K562 (cell line): ENCODE measurements around the gene CIAO3. TPM values are rescaled to one million over a fixed set of nuclear protein-coding genes. Genes with fewer than 3 reads are reported as not detected.

Experiments used
- ETS2 ChIP-seq: IDR thresholded peaks from 2 replicates; pipeline ENCODE4 v1.6.1; 2016; ENCODE audit warnings: borderline replicate concordance, missing genetic modification characterization, mild to moderate bottlenecking, moderate library complexity, missing compliant biosample characterization; ENCODE audit not compliant: poor library complexity, severe bottlenecking
- EWSR1 ChIP-seq: fragments of 450-650 bp; IDR thresholded peaks from 2 replicates; pipeline ENCODE4 v1.6.1; 2018; ENCODE audit warnings: borderline replicate concordance, mild to moderate bottlenecking, low read depth, moderate library complexity; ENCODE audit not compliant: partially characterized antibody
- MAZ ChIP-seq, 2 experiments: fragments of 450-650 bp in 1 of 2; sonication (generic) in 1 of 2; formaldehyde crosslinking; IDR thresholded peaks in 1 of 2; conservative IDR thresholded peaks in 1 of 2; 2 replicates each; pipeline versions ENCODE4 v1.4.0 to v1.5.0; 2020; ENCODE audit warnings: mild to moderate bottlenecking in 1 of 2, missing genetic modification reagents in 1 of 2
- MBD2 ChIP-seq: sonication (generic); IDR thresholded peaks from 2 replicates; pipeline ENCODE4 v1.6.1; 2016; ENCODE audit warnings: low read depth, borderline replicate concordance
- RBM34 ChIP-seq: fragments of 200-400 bp; formaldehyde crosslinking; IDR thresholded peaks from 2 replicates; pipeline ENCODE4 v1.6.1; 2018; ENCODE audit warnings: low read length, borderline replicate concordance; ENCODE audit not compliant: insufficient read depth
- SIN3B ChIP-seq: fragments of 450-650 bp; IDR thresholded peaks from 2 replicates; pipeline ENCODE4 v1.6.1; 2017; ENCODE audit warnings: low read depth, mild to moderate bottlenecking, moderate library complexity
- SIX5 ChIP-seq, 2 experiments: IDR thresholded peaks; 2 replicates each; pipeline ENCODE4 v1.6.1; 2011; ENCODE audit warnings: low read length in 2 of 2, borderline replicate concordance in 1 of 2, low read depth in 1 of 2, mild to moderate bottlenecking in 1 of 2, moderate library complexity in 1 of 2; ENCODE audit not compliant: insufficient read depth in 1 of 2
- ZNF695 ChIP-seq: fragments of 450-650 bp; formaldehyde crosslinking; IDR thresholded peaks from 2 replicates; pipeline ENCODE4 v1.4.0; 2020; ENCODE audit warnings: mild to moderate bottlenecking, moderate library complexity
- polyA plus RNA-seq, 8 experiments: library from polyadenylated mRNA; depleted of rRNA in 4 of 8; stranded (reverse) in 5 of 8; unstranded in 3 of 8; fragments of >200 nt; fragmentation: Nextera tagmentation in 2 of 8; fragmentation: Illumina TruSeq in 1 of 8; extraction: Ambion mirVana in 2 of 8; extraction: Trizol in 1 of 8; gene quantifications; 2 replicates each; pipeline versions ENCODE4 v1.2.1 to v1.2.3, GENCODE V29; 2011 to 2014; ENCODE audit warnings: inconsistent platforms in 1 of 8, missing spikeins in 1 of 8
- total RNA-seq, 7 experiments: library from RNA; depleted of rRNA in 6 of 7; stranded (reverse); fragments of >200 nt in 6 of 7; fragmentation: Illumina TruSeq in 2 of 7; extraction: Trizol in 2 of 7; gene quantifications; 2 replicates each; pipeline versions ENCODE4 v1.2.1 to v1.2.3, GENCODE V29; 2011 to 2021; ENCODE audit warnings: low replicate concordance in 1 of 7
- TF ChIP-seq, protein P1 (sequence below), 3 experiments: fragments of 200-800 bp in 1 of 3; fragments of 250-450 bp in 1 of 3; fragments of 450-650 bp in 1 of 3; sonication (Bioruptor Pico) in 1 of 3; sonication (Bioruptor generic) in 1 of 3; formaldehyde crosslinking in 1 of 3; IDR thresholded peaks; 2 replicates each; pipeline versions ENCODE4 v1.6.1 to v1.8.0; 2016 to 2022; ENCODE audit warnings: mild to moderate bottlenecking in 2 of 3, missing genetic modification characterization in 2 of 3, missing compliant biosample characterization in 1 of 3, moderate library complexity in 1 of 3
- TF ChIP-seq, protein P2 (sequence below), 2 experiments: IDR thresholded peaks; 2 replicates each; pipeline ENCODE4 v1.6.1; 2012; ENCODE audit warnings: improper control_type of control experiment in 2 of 2, low read depth in 2 of 2, low read length in 2 of 2, borderline replicate concordance in 1 of 2
- TF ChIP-seq, protein P3 (sequence below): fragments of 200-400 bp; formaldehyde crosslinking; IDR thresholded peaks from 2 replicates; pipeline ENCODE4 v1.6.1; 2017; ENCODE audit warnings: mild to moderate bottlenecking, low read depth, low read length, moderate library complexity
- TF ChIP-seq, protein P4 (sequence below): fragments of 250-450 bp; sonication (Bioruptor Pico); IDR thresholded peaks from 2 replicates; pipeline ENCODE4 v1.8.0; 2021; ENCODE audit warnings: moderate library complexity, mild to moderate bottlenecking, inconsistent platforms
- TF ChIP-seq, protein P5 (sequence below): fragments of 450-650 bp; IDR thresholded peaks from 2 replicates; pipeline ENCODE4 v1.6.1; 2016; ENCODE audit warnings: mild to moderate bottlenecking

CIAO3 gene
- total and polyA plus RNA-seq, 9 of the 15 experiments (the other 6 are each of a cell fraction or from before 2014, with no cell fraction given), result 2.2 to 35.6 (median 18.7) TPM

DNA sequence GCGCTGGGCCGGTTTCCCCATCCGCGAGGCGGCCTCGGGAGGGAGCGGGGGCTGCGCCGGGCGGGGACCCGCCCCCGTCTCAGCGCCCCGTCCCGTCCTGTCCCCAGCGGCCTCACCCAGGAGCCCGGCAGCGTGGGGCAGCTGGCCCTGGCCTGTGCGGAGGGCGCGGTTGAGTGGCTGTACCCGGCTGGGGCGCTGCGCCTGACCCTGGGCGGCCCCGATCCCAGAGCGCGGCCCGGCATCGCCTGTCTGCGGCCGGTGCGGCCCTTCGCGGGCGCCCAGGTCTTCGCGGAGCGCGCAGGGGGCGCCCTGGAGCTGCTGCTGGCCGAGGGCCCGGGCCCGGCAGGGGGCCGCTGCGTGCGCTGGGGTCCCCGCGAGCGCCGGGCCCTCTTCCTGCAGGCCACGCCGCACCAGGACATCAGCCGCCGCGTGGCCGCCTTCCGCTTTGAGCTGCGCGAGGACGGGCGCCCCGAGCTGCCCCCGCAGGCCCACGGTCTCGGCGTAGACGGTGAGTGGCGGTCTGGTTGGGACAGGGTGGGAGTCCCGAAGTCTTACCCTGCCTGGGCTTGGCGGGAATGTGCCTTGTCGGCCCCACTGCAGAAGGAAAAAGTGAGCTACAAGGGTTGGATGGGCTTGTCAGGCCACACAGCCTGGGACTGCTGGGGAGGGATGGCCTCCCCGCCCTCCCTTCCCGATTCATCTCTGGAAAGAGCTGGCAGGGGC lies 25.2 kb downstream of the CIAO3 start (continued):
- TF ChIP-seq, protein P1, sequence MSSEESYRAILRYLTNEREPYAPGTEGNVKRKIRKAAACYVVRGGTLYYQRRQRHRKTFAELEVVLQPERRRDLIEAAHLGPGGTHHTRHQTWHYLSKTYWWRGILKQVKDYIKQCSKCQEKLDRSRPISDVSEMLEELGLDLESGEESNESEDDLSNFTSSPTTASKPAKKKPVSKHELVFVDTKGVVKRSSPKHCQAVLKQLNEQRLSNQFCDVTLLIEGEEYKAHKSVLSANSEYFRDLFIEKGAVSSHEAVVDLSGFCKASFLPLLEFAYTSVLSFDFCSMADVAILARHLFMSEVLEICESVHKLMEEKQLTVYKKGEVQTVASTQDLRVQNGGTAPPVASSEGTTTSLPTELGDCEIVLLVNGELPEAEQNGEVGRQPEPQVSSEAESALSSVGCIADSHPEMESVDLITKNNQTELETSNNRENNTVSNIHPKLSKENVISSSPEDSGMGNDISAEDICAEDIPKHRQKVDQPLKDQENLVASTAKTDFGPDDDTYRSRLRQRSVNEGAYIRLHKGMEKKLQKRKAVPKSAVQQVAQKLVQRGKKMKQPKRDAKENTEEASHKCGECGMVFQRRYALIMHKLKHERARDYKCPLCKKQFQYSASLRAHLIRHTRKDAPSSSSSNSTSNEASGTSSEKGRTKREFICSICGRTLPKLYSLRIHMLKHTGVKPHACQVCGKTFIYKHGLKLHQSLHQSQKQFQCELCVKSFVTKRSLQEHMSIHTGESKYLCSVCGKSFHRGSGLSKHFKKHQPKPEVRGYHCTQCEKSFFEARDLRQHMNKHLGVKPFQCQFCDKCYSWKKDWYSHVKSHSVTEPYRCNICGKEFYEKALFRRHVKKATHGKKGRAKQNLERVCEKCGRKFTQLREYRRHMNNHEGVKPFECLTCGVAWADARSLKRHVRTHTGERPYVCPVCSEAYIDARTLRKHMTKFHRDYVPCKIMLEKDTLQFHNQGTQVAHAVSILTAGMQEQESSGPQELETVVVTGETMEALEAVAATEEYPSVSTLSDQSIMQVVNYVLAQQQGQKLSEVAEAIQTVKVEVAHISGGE (CRISPR knock-in tag; IDR thresholded peaks at IDR 0.05), result peak in 1 of 3 experiments; percentile 43; a peak in 1 of 6 replicates
- TF ChIP-seq MBD2 (no peak), MAZ (CRISPR knock-in tag; conservative IDR thresholded peaks at IDR 0.05 in 1 of 2, IDR thresholded peaks at IDR 0.05 in 1 of 2) (peak in 1 of 2 experiments; percentile 65; a peak in 2 of 4 replicates), ZNF695 (CRISPR knock-in tag) (no peak), SIN3B (peak; percentile 8; the same call in 1 of the 2 replicates), EWSR1 (no peak), RBM34 (no peak), SIX5 (IDR thresholded peaks at IDR 0.05; ENCODE audit: borderline replicate concordance in 1 of 2, insufficient read depth in 1 of 2, low read depth in 1 of 2, low read length in 2 of 2) (no peak), ETS2 (tag) (no peak)
- TF ChIP-seq, protein P2, sequence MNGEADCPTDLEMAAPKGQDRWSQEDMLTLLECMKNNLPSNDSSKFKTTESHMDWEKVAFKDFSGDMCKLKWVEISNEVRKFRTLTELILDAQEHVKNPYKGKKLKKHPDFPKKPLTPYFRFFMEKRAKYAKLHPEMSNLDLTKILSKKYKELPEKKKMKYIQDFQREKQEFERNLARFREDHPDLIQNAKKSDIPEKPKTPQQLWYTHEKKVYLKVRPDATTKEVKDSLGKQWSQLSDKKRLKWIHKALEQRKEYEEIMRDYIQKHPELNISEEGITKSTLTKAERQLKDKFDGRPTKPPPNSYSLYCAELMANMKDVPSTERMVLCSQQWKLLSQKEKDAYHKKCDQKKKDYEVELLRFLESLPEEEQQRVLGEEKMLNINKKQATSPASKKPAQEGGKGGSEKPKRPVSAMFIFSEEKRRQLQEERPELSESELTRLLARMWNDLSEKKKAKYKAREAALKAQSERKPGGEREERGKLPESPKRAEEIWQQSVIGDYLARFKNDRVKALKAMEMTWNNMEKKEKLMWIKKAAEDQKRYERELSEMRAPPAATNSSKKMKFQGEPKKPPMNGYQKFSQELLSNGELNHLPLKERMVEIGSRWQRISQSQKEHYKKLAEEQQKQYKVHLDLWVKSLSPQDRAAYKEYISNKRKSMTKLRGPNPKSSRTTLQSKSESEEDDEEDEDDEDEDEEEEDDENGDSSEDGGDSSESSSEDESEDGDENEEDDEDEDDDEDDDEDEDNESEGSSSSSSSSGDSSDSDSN (IDR thresholded peaks at IDR 0.05; ENCODE audit: borderline replicate concordance in 1 of 2, low read depth in 2 of 2, low read length in 2 of 2), result peak; percentile 19 to 79; a peak in 1 of 4 replicates
- TF ChIP-seq, protein P3, sequence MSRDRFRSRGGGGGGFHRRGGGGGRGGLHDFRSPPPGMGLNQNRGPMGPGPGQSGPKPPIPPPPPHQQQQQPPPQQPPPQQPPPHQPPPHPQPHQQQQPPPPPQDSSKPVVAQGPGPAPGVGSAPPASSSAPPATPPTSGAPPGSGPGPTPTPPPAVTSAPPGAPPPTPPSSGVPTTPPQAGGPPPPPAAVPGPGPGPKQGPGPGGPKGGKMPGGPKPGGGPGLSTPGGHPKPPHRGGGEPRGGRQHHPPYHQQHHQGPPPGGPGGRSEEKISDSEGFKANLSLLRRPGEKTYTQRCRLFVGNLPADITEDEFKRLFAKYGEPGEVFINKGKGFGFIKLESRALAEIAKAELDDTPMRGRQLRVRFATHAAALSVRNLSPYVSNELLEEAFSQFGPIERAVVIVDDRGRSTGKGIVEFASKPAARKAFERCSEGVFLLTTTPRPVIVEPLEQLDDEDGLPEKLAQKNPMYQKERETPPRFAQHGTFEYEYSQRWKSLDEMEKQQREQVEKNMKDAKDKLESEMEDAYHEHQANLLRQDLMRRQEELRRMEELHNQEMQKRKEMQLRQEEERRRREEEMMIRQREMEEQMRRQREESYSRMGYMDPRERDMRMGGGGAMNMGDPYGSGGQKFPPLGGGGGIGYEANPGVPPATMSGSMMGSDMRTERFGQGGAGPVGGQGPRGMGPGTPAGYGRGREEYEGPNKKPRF, result no peak
- TF ChIP-seq, protein P4, sequence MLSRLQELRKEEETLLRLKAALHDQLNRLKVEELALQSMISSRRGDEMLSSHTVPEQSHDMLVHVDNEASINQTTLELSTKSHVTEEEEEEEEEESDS, result no peak
- TF ChIP-seq, protein P5, sequence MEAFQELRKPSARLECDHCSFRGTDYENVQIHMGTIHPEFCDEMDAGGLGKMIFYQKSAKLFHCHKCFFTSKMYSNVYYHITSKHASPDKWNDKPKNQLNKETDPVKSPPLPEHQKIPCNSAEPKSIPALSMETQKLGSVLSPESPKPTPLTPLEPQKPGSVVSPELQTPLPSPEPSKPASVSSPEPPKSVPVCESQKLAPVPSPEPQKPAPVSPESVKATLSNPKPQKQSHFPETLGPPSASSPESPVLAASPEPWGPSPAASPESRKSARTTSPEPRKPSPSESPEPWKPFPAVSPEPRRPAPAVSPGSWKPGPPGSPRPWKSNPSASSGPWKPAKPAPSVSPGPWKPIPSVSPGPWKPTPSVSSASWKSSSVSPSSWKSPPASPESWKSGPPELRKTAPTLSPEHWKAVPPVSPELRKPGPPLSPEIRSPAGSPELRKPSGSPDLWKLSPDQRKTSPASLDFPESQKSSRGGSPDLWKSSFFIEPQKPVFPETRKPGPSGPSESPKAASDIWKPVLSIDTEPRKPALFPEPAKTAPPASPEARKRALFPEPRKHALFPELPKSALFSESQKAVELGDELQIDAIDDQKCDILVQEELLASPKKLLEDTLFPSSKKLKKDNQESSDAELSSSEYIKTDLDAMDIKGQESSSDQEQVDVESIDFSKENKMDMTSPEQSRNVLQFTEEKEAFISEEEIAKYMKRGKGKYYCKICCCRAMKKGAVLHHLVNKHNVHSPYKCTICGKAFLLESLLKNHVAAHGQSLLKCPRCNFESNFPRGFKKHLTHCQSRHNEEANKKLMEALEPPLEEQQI, result no peak
